Astrocyte of the hippocampus (primary cell): Measurements from ENCODE around the gene SEZ6L.

ENCODE experiments used
- DNase-seq: peaks from one replicate; pipeline ENCODE4 v3.0.0; 2011; ENCODE audit warnings: low read depth, low spot score

SEZ6L gene

GRCh38 chr22:26418620-26419019, 249.4 kb downstream of the SEZ6L start:
- no peak for DNase-seq

GRCh38 chr22:26426924-26427323, 257.7 kb downstream of the SEZ6L start:
- DNase-seq, result no peak

GRCh38 chr22:26428515-26429457, 259.5 kb downstream of the SEZ6L start, which contains the start of gene ASPHD2:
Gene ASPHD2, plus strand, starts transcription at chr22:26429260. Its CDS starts 4,356 bp downstream, at chr22:26433616.
- peak; percentile 83 for DNase-seq

- peak; percentile 34 for DNase-seq
Observed at GRCh38 chr22:26429458-26430286, 260.4 kb downstream of the SEZ6L start.

- DNase-seq, result no peak
Observed at GRCh38 chr22:26430600-26430999, 261.3 kb downstream of the SEZ6L start.

- DNase-seq, result no peak
Observed at GRCh38 chr22:26431261-26431995, 262.2 kb downstream of the SEZ6L start.

- DNase-seq, result no peak
Observed at GRCh38 chr22:26432619-26433311, 263.5 kb downstream of the SEZ6L start.
